Measurements from ENCODE around the gene CRELD1.

DNA sequence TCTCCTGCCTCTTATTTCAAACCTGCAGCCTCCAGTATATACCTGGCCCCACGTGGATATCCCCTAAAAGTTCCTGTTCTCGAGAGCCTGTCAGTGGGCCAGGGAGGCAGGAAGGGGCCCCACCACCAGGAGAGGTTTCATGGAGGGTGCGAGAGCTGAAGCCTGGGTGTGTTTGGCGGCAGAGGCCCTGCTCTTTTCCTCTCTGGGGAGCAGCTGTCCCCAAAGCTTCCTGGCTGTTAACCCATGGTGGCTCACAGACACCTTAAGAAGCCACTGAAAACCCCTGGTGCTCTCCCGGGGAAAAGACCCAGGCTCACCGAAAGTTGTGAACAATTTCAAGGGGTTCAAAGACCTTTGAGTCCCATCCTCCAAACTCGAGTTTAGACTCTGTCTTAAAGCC lies 17.5 kb downstream of the CRELD1 start:
- TF ChIP-seq POLR2A (IDR thresholded peaks at IDR 0.05) = no peak
- TF ChIP-seq, protein P1, sequence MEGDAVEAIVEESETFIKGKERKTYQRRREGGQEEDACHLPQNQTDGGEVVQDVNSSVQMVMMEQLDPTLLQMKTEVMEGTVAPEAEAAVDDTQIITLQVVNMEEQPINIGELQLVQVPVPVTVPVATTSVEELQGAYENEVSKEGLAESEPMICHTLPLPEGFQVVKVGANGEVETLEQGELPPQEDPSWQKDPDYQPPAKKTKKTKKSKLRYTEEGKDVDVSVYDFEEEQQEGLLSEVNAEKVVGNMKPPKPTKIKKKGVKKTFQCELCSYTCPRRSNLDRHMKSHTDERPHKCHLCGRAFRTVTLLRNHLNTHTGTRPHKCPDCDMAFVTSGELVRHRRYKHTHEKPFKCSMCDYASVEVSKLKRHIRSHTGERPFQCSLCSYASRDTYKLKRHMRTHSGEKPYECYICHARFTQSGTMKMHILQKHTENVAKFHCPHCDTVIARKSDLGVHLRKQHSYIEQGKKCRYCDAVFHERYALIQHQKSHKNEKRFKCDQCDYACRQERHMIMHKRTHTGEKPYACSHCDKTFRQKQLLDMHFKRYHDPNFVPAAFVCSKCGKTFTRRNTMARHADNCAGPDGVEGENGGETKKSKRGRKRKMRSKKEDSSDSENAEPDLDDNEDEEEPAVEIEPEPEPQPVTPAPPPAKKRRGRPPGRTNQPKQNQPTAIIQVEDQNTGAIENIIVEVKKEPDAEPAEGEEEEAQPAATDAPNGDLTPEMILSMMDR (IDR thresholded peaks at IDR 0.05) = no peak
- no peak for TF ChIP-seq POLR2AphosphoS5 (IDR thresholded peaks at IDR 0.05)
- TF ChIP-seq EP300 (IDR thresholded peaks at IDR 0.05; ENCODE audit: low read depth) = no peak

All from transverse colon (tissue), 4 donors.